ENCODE data around the gene SPNS2. TPM values are rescaled to one million over a fixed set of nuclear protein-coding genes. Genes with fewer than 3 reads are reported as not detected.

Gene SPNS2
- total RNA-seq, 2 donors from 2014 or later: 12.4 to 13.5 TPM

DNA sequence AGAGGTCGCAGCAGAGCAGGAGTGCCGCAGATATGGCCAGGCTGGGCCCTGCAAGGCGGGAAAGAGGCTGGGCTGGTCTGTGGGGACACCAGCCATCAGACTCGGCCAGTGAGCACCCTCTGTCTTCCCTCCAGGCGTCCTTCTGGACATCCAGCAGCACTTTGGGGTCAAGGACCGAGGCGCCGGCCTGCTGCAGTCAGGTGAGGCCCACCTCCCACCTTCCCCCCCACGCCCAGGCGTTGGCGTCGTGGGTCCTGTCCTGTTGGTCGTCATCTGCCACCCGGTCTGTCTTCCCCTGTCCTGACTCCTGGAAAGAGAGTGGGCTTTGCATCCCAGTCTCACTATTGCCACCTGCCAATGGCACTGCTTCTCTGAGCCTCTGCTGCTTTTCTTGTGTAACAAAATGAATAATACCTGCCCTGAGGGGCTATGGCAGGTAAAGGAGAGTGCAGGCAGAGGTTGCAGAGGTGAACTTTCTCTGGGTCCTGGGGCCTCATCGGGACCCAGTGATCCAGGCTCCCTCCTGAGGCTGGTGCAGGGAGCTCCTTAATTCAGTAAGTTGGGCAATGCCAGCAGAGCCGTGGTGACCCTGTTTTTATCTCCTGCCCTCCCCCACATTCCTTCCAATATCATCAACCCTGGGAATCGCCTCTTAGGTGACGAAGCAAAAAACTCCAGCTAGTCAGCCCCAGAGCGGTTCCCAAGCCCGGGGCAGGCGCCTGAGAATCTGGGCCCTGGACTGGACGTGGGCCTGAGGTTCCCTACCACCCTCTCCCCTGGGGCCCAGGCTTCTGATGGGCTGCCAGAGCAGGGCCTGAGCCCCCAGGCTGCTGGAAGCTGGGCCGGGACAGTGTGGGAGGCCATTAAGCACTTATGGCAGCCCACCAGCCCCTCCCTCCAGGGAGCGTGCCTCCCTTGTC lies 14.7 kb downstream of the SPNS2 start:
- no peak for ATAC-seq
- DNase-seq: no peak
- intact Hi-C loops (cut with DNase I, micrococcal nuclease): no loop called here

DNA sequence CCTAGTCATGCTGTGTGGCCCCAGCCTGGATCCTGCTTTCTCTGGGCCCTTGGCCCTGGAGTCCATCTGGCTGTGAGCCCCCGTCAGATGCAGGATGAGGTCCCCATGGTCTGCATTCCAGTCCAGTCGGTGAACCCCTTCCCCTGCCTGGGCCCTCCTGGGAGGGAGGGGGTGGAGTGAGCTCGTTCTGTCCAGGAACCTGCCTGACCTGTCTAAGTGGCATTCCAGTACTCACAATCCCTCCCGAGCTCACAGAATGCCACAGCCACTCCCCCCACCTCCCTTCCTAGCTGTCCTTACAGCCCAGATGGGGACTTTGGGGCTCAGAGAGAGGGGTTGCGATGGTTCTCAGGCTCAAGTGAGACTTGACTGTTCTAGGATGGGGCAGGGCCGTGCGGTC lies 15.5 kb downstream of the SPNS2 start:
- intact Hi-C loops (cut with DNase I, micrococcal nuclease): no loop called here
- DNase-seq (no peak), ATAC-seq (peak; percentile 26)

DNA sequence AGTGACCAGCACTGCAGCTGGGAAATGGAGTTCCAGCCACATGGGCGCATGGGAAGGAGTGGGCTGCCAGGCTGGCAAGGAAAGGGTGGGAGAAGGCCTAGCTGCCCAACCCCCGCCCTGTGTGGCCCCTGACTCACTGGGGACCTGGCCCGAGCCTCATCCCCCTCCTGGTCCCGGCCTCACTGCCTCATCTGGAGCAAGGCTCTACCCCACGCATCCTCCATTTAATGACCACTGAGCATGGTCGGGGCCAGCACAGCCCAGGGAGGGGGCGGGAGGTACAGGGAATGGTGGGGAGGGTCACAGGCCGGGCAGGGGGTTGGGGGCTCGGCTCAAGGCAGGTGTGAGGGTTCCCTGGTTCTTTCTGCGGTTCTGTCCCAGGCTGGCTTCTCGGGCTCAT lies 16.1 kb downstream of the SPNS2 start:
- intact Hi-C loops (cut with DNase I, micrococcal nuclease): no loop called here
- DNase-seq: no peak
- no peak for ATAC-seq

DNA sequence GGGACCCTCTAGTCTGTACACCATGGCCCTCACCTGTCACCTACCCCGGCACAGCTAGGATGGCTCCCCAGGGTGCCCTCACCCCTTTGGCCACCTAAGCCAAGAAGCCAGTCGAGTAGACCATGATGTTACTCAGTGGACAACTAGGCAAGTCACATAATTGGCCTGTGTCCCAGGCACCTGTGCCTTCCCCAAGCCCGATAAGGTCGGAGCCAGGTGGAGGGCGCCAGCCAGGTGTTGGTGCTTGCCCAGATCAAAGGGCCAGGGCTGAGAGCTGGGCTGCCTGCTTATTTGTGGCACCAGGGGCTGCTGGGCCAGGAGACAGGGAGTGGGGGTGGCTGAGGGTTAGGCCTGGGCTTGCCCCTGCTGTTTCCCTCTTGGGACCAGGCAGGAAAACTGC lies 16.8 kb downstream of the SPNS2 start:
- ATAC-seq (peak; percentile 41), DNase-seq (no peak)
- intact Hi-C loops (cut with DNase I, micrococcal nuclease): no loop called here

DNA sequence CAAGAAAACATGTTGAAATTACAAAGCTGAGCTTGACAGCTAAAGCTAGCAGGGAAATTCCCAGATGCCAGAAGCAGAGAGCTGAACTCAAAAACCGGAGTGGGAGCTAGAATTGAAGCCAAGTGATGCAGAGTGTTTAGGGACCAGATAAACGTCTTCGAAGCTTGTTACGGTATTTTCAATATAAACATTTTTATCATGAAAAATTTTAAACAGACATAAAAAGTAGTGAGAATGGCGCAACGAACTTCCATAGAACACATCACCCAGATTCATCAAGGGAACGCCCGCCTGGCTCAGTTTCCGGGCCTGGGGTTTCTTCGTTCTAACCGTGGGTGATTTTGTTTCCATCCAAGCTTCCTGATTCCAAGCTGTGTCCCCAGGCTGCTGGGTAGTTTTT lies 18.1 kb downstream of the SPNS2 start:
- intact Hi-C loops (cut with DNase I, micrococcal nuclease): no loop called here
- DNase-seq (no peak), ATAC-seq (no peak)

DNA sequence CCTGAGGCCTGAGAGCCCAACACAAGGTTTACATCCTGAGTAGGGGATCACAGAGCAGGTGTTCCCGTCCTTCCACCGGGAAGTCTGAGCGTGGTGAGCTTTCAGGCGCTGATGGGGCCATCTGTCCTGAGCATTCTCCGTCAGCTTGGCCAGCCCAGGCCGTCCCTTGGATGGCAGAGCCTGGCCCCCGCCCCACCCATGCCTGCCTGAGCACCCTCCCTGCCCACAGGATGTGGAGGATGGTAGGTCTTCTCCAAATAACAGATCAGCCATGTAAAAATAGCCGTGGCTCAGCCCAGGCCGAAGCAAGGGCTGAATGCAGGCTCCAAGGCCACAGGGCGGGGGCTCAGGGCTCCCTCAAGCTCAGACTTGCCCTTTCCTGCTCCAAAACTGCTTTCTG lies 20.2 kb downstream of the SPNS2 start:
- intact Hi-C loops (cut with DNase I, micrococcal nuclease): no loop called here
- DNase-seq: no peak
- ATAC-seq: no peak

DNA sequence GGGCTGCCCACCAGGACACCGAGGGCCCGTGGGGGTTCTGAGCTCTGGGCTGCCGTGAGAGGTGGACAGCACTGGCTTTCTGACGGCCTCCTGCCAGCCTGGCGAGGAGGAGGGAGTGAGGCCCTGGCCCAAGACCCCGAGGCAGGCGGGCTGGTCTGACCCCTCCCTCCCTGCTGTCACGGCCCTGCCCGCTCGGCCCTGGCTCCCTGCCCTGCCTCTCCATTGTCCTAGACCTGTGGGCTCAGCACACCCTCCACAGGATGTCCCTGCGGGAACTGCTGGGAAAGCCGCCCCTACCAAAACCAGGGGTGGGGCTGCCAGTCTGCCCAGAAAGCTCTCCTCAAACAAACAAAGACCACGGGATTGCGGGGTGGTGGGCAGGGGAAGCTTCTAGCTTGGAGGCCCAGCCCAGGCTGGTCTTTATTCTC lies 20.7 kb downstream of the SPNS2 start:
- DNase-seq: no peak
- intact Hi-C loops (cut with DNase I, micrococcal nuclease): no loop called here
- ATAC-seq: peak; percentile 19

DNA sequence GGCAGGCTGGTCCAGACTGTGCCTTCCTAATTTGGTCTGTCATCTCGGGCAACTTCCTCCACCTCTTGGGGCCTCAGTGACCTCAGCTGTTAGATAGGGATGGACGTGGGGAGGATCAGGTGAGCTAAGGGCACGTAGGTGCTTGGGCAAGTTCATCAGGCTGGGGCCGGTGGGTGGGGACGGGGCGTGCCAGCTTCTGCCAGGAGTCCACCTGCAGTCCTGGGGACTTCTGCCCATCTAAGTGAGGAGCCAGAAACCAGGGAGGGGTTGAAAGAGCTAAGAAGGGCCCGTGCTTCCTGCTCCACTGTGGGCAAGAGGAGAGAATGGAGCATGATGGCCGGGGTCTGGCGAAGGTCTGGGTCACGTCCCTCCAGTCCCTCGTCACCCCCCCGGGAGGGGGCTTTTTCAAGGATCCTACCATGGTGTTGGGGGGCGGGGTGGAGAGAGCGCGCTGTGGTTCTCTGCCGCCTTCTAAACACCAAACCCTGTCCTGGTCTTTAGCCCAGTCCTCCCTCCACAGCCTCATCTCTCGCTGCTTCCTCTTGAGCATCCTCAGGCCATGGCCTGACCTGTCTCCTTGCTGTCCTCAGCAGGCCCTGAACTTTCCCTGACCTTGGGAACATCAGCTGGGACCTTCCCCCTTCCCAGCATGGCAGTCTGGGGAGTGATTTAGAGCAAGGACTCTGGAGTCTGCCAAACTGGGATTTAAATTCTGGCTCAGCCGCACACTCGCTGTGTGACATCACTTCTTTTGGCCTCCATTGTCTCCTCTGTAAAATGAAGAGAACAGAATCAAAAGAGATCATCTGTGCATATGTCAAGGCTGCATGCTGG lies 21.6 kb downstream of the SPNS2 start:
- no peak for ATAC-seq
- intact Hi-C loops (cut with DNase I, micrococcal nuclease): no loop called here
- no peak for DNase-seq

DNA sequence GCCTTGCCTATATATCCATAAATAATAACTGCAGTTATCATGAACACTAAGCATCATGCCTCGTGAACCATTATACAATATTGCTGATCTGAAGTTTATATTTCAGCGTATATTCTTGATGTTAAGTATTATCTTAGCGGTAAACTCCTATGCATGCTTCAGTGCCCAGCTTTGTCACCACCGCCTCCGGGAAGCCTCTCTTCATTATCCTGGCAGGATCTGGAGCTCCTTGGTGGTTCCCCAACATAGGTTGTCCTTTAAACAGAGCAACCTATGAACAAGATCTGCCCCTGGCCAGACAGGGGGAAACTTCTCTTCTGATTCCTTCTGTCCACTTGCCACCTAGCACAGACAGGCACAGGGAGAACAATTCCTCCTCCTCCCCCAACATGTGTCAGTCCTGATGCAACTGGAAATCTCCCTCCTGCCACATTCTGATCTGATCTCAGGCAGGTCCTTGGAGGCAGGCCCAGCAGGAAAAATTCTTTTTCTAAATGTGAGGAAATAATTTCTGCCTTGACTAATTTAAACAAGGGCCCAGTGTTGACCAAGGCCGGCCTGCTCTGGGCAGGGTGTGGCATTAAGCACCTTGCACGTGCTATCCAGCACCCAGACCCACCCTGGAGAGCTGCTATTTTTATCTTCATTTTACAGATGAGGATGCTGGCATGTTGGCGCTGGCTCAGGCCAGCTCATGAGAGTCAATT lies 22.4 kb downstream of the SPNS2 start:
- intact Hi-C loops (cut with DNase I, micrococcal nuclease): no loop called here
- peak; percentile 86 for ATAC-seq
- no peak for DNase-seq

DNA sequence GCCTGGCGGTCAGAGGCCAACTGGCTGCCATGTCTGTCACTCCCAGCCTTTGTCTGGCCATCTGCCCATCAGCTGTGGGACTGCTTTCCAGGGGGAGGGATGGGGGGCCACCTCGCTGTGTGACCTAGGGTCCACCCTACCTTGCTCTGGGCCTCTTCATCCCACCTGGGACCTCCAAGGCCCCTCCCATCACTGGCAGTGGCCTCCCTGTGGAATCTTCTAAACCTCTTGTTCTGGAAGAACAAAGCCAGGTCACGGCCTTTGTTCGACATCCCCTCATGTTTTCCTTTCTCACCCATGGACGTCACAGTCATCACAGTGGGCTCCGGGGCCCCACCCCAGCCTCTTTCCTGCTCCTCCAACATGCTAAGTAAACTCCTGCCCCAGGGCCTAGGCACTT lies 24.0 kb downstream of the SPNS2 start:
- no peak for DNase-seq
- no peak for ATAC-seq
- intact Hi-C loops (cut with DNase I, micrococcal nuclease): no loop called here

DNA sequence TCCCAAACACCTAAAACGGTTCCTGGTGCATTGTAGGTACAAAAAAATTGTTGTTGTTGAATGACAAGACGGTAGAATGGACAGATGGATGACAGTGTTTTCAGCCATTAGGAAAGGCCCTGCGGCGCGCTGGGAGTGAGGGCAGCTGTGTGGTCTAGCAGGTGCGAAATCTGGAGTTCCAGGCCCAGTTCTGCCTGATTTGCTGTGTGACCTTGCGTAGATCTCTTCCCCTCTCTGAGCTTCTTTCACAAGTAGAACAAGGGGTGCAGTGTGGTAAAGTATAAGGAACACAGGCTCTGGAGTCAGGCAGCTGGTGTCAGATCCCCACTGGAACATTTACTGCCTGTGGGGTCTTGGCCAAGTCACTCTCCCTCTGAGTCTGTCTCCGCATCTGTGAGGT lies 25.3 kb downstream of the SPNS2 start:
- DNase-seq (no peak), ATAC-seq (no peak)

DNA sequence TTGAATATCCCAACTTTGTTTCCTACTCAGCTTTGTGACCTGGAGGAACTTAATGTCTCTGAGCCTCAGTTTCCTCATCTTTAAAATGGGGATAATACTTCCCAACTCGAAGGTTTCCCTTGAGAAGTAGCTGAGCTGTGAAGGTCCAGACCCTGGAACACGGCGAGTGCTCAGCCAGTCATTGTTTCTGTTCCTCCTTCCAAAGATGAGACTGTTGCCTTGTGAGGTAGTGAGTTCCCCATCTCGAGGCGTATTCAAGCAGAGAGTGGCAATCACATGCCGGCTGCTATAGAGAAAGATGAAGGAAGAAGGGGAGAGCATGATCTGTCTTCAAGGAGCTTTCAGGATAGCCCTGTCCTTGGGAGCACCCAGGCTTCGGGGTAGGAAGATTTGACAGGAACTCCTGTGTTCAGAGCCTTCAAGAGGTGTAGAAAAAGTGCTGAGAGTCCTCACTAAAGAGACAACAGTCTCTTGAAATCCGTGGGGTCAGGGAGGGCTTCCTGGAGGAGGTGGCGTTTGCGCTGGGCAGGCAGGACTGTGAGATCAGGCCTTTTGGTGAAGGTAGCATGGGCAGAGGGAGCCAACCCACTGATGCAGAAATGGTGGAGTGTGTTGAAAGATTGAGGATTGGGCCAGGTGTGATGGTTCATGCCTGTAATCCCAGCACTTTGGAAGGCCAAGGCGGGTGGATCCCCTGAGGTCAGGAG lies 27.2 kb downstream of the SPNS2 start:
- ATAC-seq (no peak), DNase-seq (no peak)
- intact Hi-C loops (cut with DNase I, micrococcal nuclease): no loop called here

More for the DNA sequence above, 25.3 kb downstream of the SPNS2 start:
- intact Hi-C loops (cut with DNase I, micrococcal nuclease): no loop called here

DNA sequence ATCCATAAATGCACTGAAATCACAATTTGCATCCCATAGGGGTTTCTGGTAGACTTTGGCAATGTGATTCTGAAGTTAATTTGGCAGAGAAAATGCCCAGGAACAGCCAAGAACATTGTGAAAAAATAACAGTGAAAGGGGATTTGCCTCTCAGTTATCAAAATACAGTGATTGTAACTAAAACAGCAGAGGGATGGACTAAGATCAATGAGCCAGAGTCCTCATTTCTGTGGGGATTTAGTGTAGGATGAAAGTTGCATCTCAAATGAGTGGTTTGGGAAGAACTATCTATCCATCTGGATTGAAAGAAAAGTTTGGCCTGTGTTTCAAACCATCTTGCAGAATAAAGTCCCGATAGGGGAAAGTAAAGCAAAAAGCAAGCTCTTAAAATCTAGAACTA lies 28.5 kb downstream of the SPNS2 start:
- ATAC-seq: no peak
- intact Hi-C loops (cut with DNase I, micrococcal nuclease): no loop called here
- no peak for DNase-seq

DNA sequence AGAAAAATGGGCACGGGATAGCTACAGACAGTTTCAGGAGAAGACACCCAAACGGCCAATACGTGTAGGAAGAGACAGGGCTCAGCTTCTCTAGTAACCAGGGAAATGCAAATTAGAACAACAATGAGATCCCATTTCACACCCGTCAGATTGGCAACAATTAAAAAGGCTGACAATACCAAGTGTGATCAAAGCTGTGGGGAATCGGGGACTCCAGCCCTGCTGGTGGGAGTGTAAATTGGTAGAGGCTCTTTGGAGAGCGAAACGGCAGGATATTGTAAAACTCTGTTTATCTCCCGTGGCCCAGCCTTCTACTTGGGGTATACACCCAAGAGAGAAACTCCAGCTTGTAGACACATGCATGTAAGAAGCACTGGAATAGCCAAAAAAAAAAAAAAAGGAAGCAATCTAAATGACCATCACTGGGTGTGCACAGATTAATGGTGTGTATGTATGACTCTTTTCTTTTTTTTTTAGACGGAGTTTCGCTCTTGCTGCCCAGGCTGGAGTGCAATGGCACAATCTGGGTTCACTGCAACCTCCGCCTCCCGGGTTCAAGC lies 29.0 kb downstream of the SPNS2 start:
- DNase-seq: no peak
- intact Hi-C loops (cut with DNase I, micrococcal nuclease): no loop called here
- no peak for ATAC-seq

DNA sequence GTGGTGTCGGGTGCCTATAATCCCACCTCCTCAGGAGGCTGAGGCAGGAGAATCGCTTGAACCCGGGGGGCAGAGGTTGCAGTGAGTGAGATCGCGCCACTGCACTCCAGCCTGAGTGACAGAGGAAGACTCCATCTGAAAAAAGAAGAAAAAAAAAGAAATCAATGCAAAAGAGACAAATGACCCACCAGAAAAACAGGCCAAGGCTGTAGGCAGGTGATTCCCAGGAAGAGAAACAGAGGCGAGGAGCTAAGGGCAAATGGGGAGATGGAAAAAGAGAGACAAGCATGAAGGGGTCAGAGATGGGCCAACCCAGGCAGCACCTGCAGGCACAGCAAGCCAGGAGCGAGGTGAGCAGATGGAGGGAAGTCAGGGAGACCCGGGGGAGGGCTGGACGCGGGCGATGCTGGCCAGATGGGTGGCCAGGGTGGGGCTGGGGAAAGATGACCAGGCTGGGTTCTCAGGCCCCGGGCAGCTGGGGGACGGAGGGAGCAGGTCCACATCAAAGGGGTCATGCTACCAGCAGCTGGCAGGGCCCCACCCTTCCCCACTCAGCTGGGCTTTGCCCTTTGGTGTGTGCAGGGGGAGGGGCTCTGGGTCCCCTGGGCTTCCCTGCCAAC lies 31.0 kb downstream of the SPNS2 start:
- DNase-seq: no peak
- intact Hi-C loops (cut with DNase I, micrococcal nuclease): no loop called here
- no peak for ATAC-seq

DNA sequence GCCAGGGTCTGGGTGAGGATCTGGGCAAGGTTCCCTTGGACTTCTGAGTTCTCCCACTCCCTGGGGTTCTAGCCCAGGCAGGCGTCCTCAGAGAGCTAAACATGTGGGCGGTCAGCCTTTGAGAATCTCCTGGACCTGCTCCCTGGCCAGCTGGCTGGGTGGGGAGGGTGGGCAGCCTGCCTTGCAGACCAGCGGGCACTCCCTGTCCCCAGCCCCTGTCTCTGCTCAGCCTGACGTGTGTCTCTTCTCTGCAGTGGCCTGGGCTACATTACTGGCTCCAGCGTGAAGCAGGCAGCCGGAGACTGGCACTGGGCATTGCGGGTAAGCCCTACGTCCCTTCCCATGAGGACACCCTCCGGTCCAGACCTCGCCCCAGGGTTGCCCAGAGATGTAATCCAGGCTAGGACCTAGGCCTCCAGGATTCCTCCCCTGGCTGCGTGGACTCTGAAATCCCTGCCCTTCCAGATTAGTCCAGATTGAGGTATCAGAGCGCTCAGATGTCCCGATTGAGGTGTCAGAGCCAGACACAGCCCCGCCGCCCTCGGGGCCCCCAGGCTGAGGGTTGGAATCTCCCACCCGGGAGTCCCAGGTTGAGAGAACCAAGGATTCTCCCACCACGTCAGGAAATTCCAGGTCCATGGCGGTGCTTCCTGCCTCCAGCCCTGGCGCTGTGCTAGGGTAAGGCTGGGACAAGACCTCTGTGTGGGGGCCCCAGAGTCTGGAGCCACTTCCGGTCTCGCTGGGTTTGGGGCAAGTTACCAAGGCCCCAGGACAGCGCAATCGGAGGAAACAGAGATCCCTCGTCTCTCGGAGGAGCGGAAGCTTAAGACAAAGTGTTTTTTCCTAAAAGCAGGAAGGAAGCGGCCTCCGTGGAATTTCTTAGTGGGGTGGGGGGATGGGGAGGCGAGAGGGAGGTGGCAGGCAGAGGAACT lies 32.4 kb downstream of the SPNS2 start:
- DNase-seq (no peak), ATAC-seq (no peak)
- intact Hi-C loops (cut with DNase I, micrococcal nuclease): no loop called here

Data from left colon (tissue), 2 donors.